Inflammatory macrophage treated with lipopolysaccharide for 4 hours (primary cell): ENCODE data around the gene TLR8.

ENCODE experiments used
- DNase-seq: peaks from one replicate; pipeline ENCODE4 v3.0.0-alpha.2; 2020

Gene TLR8

GRCh38 chrX:12906046-12906761, at the start of gene TLR8:
Gene TLR8, plus strand, starts transcription at chrX:12906620. Its CDS starts 87 bp downstream, at chrX:12906707.
- peak; percentile 74 for DNase-seq

DNA sequence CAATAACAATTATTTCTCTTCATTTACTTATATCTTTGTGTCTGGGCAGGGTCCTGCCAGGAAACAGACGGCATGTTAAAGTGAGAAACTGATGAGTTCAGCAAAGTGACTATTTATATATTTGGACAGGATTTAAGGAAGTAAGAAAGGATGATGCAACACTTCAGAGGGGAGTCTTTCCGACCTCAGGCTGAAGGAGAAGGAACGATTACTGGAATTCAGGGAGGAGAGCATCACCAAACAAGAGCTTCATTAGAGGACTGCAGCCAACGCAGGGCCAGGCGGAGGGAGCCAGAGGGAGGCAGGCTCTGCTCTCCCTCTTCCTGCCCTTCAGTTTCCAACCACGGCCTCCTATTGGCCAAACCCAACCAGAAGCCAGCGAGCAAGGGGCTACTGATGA, 41.1 kb upstream of the TLR8 start:
- DNase-seq: peak; percentile 48

- DNase-seq: peak; percentile 28
Observed at GRCh38 chrX:12866451-12867377, 39.7 kb upstream of the TLR8 start, which contains the start of gene TLR7. Gene TLR7, plus strand, starts transcription at chrX:12867072. Its CDS starts 507 bp downstream, at chrX:12867579.

GRCh38 chrX:12867685-12868084, 38.7 kb upstream of the TLR8 start:
- DNase-seq: peak; percentile 54

DNA sequence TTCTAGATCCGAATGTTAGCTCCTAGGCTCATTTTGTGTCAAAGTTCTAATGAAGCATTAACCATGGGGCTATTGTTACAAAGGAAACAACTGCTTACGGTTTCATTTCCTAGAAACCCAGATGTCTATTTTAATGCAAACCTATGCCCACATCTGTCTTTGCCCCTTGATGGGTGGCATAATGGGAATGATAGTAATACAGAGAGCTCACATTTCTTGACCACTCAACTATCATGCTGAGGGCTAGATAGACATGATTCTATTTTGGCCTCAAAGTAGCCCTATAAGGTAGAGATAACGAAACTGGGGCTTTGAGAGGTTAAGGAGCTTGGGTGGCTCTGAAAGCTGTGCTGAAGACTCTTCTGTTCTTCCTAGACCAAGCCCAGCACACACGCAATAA, 37.7 kb upstream of the TLR8 start:
- no peak for DNase-seq

GRCh38 chrX:12871257-12871656, 35.2 kb upstream of the TLR8 start:
- DNase-seq: peak; percentile 39

GRCh38 chrX:12872741-12873140, 33.7 kb upstream of the TLR8 start:
- no peak for DNase-seq

DNA sequence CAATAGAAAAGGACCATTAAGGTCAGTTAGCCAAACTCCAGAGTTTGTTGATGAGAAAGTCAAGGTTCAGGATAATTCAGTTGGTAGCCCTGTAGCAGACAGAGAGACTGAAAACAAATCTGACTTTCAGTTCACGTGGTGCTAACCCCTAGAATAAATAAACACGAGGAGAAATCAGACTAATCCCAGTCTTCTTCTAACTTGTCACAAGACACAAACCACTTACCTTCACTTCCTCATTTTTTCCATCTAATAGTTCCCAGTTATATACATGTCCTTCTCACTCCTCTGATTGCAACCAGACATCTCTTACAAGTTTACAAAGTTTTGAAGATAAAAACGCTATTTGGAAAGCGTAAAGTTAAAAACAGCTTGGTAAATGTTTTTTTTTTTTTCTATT, 31.8 kb upstream of the TLR8 start:
- DNase-seq: peak; percentile 55

GRCh38 chrX:12877386-12877785, 29.0 kb upstream of the TLR8 start:
- DNase-seq: no peak

DNA sequence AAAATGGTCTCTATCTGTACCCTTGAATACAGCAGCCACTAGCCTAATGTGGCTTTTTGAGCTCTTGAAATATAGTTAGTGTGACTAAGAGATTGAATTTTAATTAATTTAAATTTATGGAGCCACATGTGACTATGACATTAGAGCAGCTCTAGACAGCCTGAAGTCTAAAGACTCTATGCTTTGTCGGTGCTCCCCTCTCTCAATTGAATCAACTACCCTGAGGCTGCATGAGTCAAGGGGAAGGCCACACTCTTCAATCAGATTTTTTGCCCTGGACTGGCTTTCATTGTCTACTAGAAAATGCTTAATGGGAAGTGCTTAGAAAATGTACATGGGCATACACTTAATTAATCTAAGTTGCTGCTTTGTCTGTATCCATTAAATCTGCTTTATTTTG, 27.9 kb upstream of the TLR8 start:
- no peak for DNase-seq

DNA sequence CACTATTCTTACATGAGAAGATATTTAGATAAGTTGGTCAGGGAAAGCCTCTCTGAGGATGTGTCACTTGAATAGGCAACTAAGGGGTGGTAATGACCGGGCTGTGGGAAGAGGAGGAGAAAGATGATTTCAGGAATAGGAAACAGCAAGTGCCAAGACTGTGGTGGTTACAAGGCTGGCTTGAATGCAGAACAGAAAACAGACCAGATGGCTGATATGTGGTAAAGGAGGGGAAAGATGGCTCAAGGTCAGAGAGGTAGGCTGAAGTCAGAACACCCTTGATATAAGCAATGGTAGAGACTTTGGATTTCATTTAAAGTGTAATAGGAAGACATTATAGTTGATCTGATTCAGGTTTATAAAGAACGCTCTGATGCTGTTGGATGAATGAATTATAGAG, 24.5 kb upstream of the TLR8 start:
- peak; percentile 35 for DNase-seq

GRCh38 chrX:12885508-12885907, 20.9 kb upstream of the TLR8 start:
- no peak for DNase-seq

DNA sequence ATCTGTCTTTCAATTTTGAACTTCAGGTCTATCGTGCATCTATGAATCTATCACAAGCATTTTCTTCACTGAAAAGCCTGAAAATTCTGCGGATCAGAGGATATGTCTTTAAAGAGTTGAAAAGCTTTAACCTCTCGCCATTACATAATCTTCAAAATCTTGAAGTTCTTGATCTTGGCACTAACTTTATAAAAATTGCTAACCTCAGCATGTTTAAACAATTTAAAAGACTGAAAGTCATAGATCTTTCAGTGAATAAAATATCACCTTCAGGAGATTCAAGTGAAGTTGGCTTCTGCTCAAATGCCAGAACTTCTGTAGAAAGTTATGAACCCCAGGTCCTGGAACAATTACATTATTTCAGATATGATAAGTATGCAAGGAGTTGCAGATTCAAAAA, 19.9 kb upstream of the TLR8 start:
- DNase-seq: no peak

GRCh38 chrX:12887141-12887540, 19.3 kb upstream of the TLR8 start:
- DNase-seq: no peak

- no peak for DNase-seq
Observed at GRCh38 chrX:12887767-12888166, 18.7 kb upstream of the TLR8 start.

DNA sequence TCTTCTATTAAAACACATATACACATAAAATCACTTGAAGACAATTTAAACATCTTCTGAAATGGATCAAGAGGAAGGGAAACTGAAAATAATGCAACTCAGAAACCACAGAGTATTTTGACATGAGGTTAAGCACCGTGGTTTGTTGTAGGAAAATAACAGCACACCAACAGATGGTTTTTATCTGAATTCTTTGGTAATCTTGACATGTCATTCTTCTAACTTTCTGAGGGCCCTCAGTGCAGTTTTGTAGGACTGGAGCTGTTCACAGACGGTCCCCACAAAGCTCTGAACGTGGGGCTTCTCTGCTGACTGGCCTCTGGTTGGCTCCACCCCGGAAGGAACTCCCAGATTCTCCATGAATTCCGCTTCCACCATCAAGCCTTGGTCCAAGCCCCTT, 16.0 kb upstream of the TLR8 start:
- peak; percentile 77 for DNase-seq

DNA sequence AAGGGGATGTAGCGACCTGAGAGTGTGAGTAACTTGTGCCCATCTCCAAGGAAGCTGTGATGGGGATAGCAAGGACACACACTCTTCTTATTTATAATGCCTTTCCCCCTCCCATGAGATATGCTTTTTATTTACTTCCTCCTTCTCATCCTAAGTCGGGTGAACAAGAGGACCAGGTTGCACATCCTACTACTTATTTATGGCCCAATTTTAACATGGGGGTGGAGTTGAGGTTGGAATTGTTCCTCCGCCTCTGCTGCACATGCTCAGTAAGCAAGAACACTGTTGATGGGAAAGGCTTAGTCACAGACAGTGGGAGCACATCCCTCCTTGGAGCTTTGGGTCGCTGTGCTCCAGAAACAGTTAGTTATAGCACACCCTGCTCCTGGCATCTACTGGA, 15.2 kb upstream of the TLR8 start:
- DNase-seq: peak; percentile 29

DNA sequence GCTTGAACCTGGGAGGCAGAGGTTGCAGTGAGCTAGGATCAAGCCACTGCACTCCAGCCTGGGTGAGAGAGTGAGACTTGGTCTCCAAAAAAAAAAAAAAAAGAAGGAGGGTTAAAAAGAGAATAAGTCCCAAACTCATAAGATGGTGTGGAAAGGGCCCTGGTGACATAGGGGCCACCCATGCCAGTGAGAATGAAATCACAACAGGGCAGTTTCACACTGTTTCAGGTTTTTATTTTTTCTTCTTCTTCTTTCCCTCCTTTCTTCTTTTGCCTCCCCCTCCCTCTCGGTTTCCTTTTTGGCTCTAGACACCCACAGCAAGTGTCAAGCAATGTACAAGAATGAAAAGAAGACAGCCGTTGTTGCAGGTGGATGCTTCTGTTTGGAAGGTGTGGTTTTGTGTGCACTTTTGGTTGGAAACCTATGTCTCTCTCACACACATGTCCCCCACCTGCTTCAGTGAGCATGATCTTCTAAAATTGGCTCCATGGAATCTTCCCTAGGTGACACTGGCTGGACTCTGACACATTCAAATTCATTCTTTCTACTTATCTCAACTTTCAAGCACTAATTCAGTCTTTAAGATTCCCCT, 14.4 kb upstream of the TLR8 start:
- no peak for DNase-seq

GRCh38 chrX:12892716-12893115, 13.7 kb upstream of the TLR8 start:
- peak; percentile 72 for DNase-seq

DNA sequence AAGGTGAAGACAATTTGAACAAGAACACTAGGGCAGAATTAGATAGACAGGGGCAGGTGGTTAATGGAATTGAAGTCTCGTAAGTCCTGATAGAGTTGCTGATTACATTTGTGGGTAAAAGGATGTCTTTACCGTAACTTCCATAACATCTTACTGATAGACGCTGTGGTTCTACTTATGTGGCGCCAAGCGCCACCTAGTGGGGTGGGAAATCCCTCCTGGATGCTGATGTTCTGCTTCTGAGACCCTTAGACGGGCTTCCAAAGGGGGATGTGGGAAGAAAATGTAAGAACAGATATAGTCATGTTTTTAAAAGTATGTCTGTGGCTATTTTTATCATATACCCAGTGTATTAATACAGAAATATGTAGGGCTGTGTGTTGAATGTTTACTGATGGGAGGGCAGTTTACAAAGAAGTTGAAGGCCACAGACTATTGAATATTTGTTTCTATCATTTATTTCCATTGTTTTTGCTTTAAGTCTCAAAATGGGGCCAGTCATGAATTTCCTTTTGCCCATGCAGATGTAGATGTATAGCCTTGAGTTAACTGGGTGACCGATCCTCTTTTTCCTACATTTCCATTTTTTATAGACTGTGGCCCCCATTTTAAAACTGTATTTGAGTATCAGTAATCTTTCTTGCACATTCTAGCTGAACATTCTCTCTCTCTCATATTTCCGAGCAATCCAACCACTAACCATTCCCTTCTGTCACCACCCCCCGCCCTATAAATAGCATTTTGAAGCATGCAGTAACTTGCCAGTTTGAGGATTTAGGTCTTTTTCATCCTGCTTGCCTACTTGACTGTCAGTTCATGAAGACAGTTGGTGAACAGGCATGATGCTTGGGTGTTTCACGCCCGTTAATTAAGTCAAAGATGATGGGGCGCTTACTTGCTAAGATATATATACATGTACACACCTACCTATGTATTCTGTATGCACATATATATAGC, 12.1 kb upstream of the TLR8 start:
- peak; percentile 57 for DNase-seq

DNA sequence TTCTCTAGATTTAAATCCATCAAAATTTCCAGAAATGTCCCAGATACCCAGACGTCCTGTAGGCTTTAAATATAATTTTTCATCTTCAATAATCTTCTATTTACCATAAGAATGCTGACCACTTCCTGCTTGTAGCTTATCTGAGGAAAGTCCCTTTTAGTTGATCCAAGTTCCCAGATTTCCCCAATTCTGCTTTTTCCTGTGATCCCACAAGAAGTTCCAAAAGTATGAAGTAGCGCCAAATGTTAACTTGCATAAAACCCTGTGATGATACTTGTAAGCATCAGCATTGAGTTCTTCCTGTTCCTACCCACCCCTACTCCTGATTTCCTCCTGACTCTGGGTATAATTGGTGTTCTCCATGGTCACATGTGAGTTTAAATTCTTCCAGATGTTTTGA, 10.6 kb upstream of the TLR8 start:
- peak; percentile 14 for DNase-seq

DNA sequence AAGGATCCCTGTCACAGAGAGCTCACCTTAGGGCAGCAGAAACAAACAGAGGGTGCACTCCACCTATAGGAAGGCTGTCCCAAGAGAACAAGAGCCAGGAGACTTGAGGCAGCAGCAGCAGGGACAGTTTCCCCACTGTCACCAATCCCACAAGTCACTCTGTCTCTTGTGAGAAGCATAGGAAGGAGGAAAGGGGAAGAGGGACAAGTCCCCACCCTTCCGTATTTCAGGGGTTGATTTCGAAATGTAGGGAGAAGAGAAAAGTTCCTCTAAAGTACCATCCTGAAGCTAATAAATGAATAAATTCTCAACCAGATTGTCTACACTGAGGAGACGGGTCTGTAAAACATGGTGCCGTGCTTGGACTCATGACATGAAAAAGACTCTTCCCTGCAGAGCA, 9.5 kb upstream of the TLR8 start:
- DNase-seq: peak; percentile 71
